Adrenal gland (tissue), 5 donors: ENCODE results near the gene SIRT6.
"Not testable (repeated sequence)": the region's sequence is repeated elsewhere in the genome, so short reads cannot be mapped to it uniquely, and the experiment has no call there.

ENCODE experiments used
- POLR2A ChIP-seq, 2 donors: fragments of 450-650 bp; IDR thresholded peaks; one replicate each; pipeline ENCODE4 v1.6.1; 2017; ENCODE audit warnings: antibody characterized with exemption in 2 of 2, mild to moderate bottlenecking in 2 of 2, moderate library complexity in 1 of 2
- TF ChIP-seq, protein P1 (sequence below), 6 experiments: fragments of 450-650 bp in 4 of 6; fragments of 200-600 bp in 2 of 6; sonication (generic) in 1 of 6; IDR thresholded peaks; 1 replicate in 5 of 6; 2 replicates in 1 of 6; pipeline versions ENCODE4 v1.5.1 to v1.8.0; 2016 to 2021; ENCODE audit warnings: antibody characterized with exemption in 6 of 6, mild to moderate bottlenecking in 2 of 6, moderate library complexity in 1 of 6
- donor health status: DM: no; HTN: no; CAD: no.

DNA sequence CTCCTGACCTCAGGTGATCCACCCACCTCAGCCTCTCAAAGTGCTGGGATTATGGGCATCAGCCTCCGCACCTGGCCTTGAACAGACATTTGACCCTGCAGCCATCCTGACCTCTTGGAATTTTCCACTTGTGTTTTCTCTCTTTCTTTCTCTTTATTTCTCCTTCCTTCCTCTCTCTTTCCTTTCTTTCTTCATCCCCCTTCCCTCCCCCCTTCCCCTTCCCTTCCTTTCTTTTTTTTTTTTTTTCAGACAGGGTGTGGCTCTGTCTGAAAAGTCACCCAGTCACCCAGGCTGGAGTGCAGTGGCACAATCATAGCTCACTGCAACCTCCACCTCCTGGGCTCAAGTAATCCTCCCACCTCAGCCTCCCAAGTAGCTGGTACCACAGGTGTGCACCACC, 36.2 kb upstream of the SIRT6 start:
- TF ChIP-seq, protein P1, sequence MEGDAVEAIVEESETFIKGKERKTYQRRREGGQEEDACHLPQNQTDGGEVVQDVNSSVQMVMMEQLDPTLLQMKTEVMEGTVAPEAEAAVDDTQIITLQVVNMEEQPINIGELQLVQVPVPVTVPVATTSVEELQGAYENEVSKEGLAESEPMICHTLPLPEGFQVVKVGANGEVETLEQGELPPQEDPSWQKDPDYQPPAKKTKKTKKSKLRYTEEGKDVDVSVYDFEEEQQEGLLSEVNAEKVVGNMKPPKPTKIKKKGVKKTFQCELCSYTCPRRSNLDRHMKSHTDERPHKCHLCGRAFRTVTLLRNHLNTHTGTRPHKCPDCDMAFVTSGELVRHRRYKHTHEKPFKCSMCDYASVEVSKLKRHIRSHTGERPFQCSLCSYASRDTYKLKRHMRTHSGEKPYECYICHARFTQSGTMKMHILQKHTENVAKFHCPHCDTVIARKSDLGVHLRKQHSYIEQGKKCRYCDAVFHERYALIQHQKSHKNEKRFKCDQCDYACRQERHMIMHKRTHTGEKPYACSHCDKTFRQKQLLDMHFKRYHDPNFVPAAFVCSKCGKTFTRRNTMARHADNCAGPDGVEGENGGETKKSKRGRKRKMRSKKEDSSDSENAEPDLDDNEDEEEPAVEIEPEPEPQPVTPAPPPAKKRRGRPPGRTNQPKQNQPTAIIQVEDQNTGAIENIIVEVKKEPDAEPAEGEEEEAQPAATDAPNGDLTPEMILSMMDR (IDR thresholded peaks at IDR 0.05): not testable (repeated sequence)
- not testable (repeated sequence) for TF ChIP-seq POLR2A (IDR thresholded peaks at IDR 0.05)
